SH-SY5Y (cell line): ENCODE data around the gene PRRG4.

Source experiments
- GATA2 ChIP-seq: IDR thresholded peaks from 2 replicates; pipeline ENCODE4 v1.6.1; 2011; ENCODE audit warnings: mild to moderate bottlenecking, low read depth, low read length
- GATA3 ChIP-seq: IDR thresholded peaks from 2 replicates; pipeline ENCODE4 v1.6.1; 2011; ENCODE audit warnings: low read depth, mild to moderate bottlenecking, low read length, moderate library complexity

DNA sequence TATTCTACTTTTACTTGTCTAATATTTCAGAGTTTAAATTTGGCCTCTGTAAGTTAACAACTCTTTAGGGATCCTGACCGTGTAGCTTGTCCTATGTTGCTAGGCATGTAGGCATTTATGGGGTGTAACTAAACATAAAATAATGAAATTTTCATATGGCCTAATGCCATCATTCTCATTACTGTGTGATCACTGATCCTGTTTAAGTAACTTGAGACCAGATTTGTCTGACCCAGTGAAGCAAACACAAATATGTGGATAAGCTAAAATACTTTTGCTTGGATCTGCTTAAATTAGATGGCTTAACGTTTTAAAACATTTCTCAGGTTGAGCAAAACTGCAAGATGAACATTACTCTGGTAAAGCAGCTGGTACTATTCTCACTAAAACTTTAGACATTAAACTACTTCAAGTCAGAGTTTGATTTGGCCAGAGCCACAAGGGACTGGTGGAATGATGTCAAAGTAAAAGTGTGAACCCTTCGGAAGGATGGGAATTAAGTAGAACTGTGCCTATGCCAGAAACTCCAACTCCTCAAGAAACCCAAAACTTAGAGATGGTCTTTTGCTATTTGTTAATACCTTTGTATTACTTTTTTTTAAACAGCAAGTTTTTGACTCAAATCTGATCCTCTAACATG is 75.4 kb downstream of the PRRG4 start:
- TF ChIP-seq GATA2 (no peak), GATA3 (no peak)
